NCI-H510A (cell line): ENCODE measurements around the gene ERBB3.
"Not testable (repeated sequence)": the region's sequence is repeated elsewhere in the genome, so short reads cannot be mapped to it uniquely, and the experiment has no call there.

Source experiments
- DNase-seq: peaks from one replicate; lab custom pipeline; 2025; lab: John Stamatoyannopoulos, UW

The ERBB3 gene

GRCh38 chr12:56079723-56080555 is at the start of gene ERBB3:
ERBB3 (plus strand) TSS chr12:56080165; CDS start chr12:56080301, 136 bp downstream.
- DNase-seq = peak; percentile 78

DNA sequence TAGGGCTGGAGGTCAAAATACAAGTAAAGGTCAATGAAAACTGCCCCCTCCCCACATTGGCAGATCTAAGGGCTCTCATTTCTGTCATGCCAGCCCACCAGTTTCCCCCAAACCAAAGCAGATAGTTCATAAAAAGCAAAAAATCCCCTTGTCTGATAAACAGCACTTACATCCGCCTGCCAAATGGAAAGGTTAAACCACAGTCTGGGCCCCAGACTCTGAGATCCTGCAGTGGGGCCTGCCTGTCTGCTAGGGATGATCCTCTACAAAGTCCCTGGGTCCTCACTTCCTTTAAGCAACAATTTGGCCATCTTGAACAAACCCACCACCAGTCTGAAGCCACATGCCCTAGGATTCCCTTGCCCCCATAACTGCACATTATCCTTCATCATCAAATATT is 48.0 kb upstream of the ERBB3 start:
- DNase-seq = no peak

DNA sequence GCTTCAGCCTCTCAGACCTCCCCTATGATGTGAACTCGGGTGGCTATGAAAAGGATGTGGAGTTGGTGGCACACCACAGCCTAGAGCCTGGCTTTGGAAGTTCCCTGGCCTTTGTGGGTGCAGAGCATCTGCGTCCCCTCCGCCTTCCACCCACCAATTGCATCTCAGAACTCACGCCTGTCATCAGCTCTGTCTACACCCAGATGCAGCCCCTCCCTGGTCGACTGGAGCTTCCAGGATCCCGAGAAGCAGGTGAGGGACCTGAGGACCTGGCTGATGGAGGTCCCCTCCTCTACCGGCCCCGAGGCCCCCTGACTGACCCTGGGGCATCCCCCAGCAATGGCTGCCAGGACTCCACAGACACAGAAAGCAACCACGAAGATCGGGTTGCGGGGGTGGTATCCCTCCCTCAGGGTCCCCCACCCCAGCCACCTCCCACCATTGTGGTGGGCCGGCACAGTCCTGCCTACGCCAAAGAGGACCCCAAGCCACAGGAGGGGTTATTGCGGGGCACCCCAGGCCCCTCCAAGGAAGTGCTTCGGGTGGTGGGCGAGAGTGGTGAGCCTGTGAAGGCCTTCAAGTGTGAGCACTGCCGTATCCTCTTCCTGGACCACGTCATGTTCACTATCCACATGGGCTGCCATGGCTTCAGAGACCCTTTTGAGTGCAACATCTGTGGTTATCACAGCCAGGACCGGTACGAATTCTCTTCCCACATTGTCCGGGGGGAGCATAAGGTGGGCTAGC is 45.2 kb upstream of the ERBB3 start:
- no peak for DNase-seq

GRCh38 chr12:56037161-56037560 is 42.8 kb upstream of the ERBB3 start:
- DNase-seq = no peak

DNA sequence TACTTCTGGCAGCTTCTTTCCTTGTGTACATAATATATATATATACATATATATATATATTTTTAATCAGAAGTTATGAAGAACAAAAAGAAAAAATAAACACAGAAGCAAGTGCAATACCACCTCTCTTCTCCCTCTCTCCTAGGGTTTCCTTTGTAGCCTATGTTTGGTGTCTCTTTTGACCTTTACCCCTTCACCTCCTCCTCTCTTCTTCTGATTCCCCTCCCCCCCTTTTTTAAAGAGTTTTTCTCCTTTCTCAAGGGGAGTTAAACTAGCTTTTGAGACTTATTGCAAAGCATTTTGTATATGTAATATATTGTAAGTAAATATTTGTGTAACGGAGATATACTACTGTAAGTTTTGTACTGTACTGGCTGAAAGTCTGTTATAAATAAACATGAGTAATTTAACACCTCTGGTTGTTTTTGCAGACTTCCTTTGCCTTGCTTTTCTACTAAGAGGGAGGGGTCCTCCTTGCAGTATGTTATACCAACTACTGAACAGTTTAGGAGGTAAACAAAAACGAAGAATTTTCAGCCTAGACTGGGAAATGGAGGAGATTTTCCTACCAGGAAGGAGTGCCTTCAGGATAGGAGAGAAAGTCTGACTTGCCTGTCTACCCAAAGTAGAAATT is 41.8 kb upstream of the ERBB3 start:
- DNase-seq = no peak

GRCh38 chr12:56040151-56040550 is 39.8 kb upstream of the ERBB3 start:
- DNase-seq = no peak

GRCh38 chr12:56040963-56041551 is 38.9 kb upstream of the ERBB3 start:
- no peak for DNase-seq

GRCh38 chr12:56041552-56042429 is 38.2 kb upstream of the ERBB3 start, which contains the start of gene RPS26:
RPS26 (plus strand) TSS chr12:56041918; CDS start chr12:56042167, 249 bp downstream.
- DNase-seq = peak; percentile 98

DNA sequence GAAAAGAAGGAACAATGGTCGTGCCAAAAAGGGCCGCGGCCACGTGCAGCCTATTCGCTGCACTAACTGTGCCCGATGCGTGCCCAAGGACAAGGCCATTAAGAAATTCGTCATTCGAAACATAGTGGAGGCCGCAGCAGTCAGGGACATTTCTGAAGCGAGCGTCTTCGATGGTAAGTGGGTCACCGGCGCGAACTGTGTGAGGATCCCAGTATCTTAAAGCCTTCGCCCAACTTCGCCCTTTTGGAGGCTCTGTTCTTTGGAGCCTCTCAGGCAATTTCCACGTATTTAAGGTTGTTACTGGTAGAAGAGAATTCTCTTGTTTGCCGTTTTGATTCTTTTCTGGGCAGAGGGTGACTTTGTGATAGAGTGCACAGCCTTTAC is 37.5 kb upstream of the ERBB3 start:
- not testable (repeated sequence) for DNase-seq

DNA sequence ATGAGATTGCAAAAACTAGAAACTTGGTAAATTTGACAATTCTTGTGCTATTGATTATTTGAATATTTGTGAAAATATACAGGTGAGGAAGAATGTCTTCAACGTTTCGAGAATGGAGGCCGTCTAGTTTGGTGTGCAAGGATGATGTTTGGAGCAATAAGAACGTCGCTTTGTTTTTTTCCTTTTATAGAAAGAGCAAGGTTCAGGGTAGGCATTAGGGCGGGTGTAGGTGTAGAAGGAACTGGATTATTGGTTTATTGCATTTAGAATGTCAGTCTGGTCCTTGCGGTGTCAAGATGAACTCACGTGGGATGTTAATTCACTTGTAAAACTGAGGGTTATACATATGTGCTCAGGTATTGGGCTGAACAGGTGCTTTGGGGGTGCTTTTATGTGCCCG is 37.1 kb upstream of the ERBB3 start:
- no peak for DNase-seq

DNA sequence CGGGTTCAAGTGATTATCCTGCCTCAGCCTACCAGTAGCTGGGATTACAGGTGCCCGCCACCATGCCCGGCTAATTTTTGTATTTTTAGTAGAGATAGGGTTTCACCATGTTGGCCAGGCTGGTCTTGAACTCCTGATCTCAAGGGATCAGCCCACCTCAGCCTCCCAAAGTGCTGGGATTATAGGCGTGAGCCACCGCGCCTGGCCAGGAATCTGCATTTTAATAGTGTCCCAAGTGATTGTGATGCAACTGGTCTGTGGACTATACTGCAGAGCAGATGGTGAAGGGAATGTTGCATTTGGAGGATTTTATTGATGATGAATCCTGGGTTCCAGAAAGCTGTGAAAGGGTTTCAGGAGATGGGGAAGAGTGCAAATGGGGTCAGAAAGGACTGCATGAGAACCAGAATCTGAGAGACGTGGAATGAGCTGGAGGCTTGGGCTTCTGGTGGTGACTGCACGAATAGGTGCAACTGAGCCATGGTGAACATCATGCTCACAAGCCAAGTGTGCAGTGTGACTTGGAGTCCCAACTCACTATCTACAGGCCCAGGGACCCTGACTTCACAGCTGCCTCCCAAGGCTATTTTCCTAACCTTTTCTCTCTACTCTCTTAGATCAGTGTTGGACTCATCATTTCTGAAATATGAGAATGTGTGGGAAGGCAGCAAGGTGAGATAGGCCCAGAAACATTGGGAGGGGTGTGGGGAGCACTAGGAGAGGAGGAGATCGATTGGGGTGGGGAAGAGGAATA is 33.8 kb upstream of the ERBB3 start:
- no peak for DNase-seq

GRCh38 chr12:56053407-56053893 is 26.5 kb upstream of the ERBB3 start:
- DNase-seq = no peak

DNA sequence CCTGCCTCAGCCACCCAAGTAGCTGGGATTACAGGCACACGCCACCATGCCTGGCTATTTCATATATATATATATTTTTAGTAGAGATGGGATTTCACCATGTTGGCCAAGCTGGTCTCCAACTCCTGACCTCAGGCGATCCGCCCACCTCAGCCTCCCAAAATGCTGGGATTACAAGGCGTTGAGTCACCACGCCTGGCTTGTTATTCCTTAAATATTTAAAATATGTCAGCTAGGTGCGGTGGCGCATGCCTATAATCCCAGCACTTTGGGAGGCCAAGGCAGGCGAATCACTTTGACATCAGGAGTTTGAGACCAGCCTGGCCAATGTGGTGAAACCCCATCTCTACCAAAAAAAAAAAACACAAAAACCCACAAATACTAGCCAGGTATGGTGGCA is 20.0 kb upstream of the ERBB3 start:
- DNase-seq = not testable (repeated sequence)

GRCh38 chr12:56061982-56062381 is 18.0 kb upstream of the ERBB3 start:
- no peak for DNase-seq

DNA sequence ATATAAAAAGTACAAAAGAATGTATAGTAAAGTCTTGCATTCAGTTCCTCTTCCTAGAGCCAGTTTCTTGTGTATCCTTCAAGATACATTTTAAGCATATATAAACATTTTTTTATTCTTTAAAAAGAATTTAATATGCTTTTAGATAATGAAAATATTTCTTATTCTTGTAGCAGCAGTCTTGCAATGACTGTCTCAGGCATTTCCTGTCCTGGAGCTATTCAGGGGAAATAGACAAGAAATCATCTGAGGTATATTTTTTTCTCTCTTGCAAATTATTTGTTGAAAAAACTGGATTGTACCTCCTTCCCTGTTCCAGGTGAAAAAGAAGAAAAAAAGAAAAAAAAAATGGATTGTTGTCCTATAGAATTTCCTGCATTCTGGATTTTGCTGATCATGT is 17.0 kb upstream of the ERBB3 start:
- no peak for DNase-seq

DNA sequence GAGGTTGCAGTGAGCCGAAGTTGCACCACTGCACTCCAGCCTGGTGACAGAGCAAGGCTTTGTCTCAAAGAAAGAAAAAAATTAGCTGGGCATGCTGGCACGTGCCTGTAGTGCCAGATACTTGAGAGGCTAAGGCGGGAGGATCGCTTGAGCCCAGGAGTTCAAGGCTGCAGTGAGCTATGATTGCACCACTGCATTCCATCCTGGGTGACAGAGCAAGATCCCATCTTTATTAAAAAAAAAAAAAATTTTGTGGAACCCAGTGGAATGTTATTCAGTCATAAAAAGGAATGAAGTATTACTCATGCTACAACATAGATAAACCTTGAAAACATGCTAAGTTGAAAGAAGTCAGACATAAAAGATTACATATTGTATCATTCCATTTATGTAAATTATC is 8.3 kb upstream of the ERBB3 start:
- DNase-seq = no peak

DNA sequence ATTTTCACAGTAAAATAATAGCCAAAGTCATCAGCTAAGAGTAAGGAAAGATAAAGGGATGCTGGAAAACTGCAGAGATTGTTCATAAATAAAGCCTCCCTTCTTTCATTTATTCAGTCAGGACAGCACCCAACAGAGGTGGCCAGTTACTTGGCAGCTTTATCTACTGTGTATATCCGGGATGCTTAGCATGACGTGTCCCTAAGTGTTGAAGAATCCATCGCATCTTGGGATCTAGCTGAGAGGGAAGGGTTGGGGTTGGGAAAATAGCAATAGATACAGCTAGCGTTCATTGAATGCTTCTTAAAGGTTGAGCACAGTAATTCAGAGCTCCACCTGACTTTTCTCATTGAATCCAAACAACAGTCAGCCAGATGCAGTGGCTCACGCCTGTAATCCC is 5.6 kb upstream of the ERBB3 start:
- DNase-seq = no peak

DNA sequence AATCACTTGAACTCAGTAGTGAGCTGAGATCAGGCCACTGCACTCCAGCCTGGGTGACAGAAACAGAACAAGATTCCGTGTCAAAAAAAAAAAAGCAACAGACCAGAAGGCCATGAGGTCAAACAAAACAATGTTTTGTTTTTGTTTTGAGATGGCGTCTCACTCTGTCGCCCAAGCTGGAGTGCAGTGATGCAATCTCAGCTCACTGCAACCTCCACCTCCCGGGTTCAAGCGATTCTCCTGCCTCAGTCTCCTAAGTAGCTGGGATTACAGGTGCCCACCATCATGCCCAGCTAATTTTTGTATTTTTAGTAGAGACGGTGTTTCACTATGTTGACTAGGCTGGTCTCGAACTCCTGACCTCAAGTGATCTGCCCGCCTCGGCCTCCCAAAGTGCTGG is 2.0 kb upstream of the ERBB3 start:
- not testable (repeated sequence) for DNase-seq

DNA sequence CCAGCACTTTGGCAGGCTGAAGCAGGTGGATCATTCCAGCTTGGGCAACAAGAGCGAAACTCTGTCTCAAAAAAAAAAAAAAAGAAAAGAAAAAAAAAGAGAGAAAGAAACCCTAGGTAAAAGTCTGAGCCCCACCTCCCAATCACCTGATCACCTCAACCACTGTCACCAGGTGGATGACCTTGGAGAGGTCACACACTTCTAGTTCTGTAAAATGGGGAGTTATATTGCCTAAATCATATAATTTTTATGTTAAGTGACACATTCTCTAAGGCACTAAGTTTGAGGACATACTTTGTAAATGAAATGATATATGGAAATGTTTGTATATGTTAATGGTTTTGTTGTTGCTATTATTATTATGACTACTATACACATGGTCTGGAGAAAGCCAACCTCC is 1.5 kb upstream of the ERBB3 start:
- no peak for DNase-seq

DNA sequence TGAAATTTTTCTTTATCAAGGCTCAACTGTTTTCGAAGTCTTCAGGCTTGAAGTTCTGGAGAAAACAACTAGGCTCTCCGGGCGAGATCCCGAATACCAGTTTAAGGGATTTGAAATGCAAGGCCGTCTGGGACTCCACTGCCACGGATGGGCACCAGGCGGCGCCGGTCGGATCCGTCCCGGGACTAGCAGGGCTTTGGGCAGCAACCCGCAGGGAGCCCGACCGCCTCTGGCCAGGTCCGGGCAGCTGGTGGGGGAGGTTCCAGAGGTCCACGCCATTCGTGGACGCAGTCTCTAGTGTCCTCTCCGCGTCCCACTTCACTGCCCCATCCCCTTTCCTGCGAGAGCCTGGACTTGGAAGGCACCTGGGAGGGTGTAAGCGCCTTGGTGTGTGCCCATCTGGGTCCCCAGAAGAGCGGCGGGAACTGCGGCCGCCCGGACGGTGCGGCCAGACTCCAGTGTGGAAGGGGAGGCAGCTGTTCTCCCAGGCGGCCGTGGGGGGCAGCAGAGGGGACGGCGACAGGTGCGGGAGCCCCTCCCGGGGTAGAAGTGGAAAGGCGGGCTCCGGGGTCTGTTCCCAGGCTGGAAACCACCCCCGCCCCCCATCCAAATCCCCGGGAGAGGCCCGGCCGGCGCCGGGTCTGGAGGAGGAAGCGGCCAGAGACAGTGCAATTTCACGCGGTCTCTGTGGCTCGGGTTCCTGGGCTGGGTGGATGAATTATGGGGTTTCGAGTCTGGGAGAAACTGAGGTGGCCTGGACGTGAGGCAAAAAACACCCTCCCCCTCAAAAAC is 838 bp upstream of the ERBB3 start:
- peak; percentile 73 for DNase-seq
